HepG2 (cell line): ENCODE results near the gene EIF1. TPM values are rescaled to one million over a fixed set of nuclear protein-coding genes. Genes with fewer than 3 reads are reported as not detected.

ENCODE experiments used
- AFF4 ChIP-seq: sonication (generic); formaldehyde crosslinking; IDR thresholded peaks from 2 replicates; pipeline ENCODE4 v1.4.0; 2020; ENCODE audit warnings: missing genetic modification reagents
- ATF7 ChIP-seq, 2 experiments: fragments of 450-650 bp in 1 of 2; sonication (generic) in 1 of 2; formaldehyde crosslinking in 1 of 2; IDR thresholded peaks; 2 replicates each; pipeline versions ENCODE4 v1.4.0 to v1.6.1; 2016 to 2020; ENCODE audit warnings: antibody characterized with exemption in 1 of 2, mild to moderate bottlenecking in 1 of 2, missing genetic modification reagents in 1 of 2
- ATM ChIP-seq: fragments of 450-650 bp; IDR thresholded peaks from 2 replicates; pipeline ENCODE4 v1.7.1; 2017; ENCODE audit warnings: mild to moderate bottlenecking, borderline replicate concordance
- BCLAF1 ChIP-seq: fragments of 450-650 bp; IDR thresholded peaks from 2 replicates; pipeline ENCODE4 v1.6.1; 2017; ENCODE audit warnings: mild to moderate bottlenecking
- CERS6 ChIP-seq: sonication (generic); formaldehyde crosslinking; IDR thresholded peaks from 2 replicates; pipeline ENCODE4 v1.5.0; 2020; ENCODE audit warnings: missing genetic modification reagents
- DBP ChIP-seq: sonication (generic); formaldehyde crosslinking; IDR thresholded peaks from 2 replicates; pipeline ENCODE4 v1.4.0; 2020; ENCODE audit warnings: missing genetic modification reagents; ENCODE audit errors: not compliant biosample characterization
- HIVEP1 ChIP-seq: sonication (generic); formaldehyde crosslinking; IDR thresholded peaks from 2 replicates; pipeline ENCODE4 v1.4.0; 2020; ENCODE audit warnings: mild to moderate bottlenecking, missing genetic modification reagents
- MLLT10 ChIP-seq: sonication (generic); formaldehyde crosslinking; IDR thresholded peaks from 2 replicates; pipeline ENCODE4 v1.4.0; 2020; ENCODE audit warnings: missing genetic modification reagents
- SAP130 ChIP-seq: IDR thresholded peaks from 2 replicates; pipeline ENCODE4 v1.6.1; 2016; ENCODE audit warnings: low read depth
- STAG1 ChIP-seq: sonication (generic); formaldehyde crosslinking; IDR thresholded peaks from 2 replicates; pipeline ENCODE4 v1.4.0; 2020; ENCODE audit warnings: missing genetic modification reagents
- WIZ ChIP-seq: sonication (generic); formaldehyde crosslinking; IDR thresholded peaks from 2 replicates; pipeline ENCODE4 v1.5.1; 2020; ENCODE audit warnings: mild to moderate bottlenecking, missing genetic modification reagents
- ZNF136 ChIP-seq: sonication (generic); formaldehyde crosslinking; IDR thresholded peaks from 2 replicates; pipeline ENCODE4 v1.8.1; 2022; ENCODE audit warnings: low read depth, mild to moderate bottlenecking, moderate library complexity, missing genetic modification reagents
- ZNF225 ChIP-seq: sonication (generic); formaldehyde crosslinking; IDR thresholded peaks from 2 replicates; pipeline ENCODE4 v1.4.0; 2020; ENCODE audit warnings: mild to moderate bottlenecking, missing genetic modification reagents
- ZNF747 ChIP-seq: sonication (generic); formaldehyde crosslinking; IDR thresholded peaks from 2 replicates; pipeline ENCODE4 v1.8.1; 2023; ENCODE audit warnings: missing genetic modification reagents, mild to moderate bottlenecking, borderline replicate concordance
- ZNF770 ChIP-seq: sonication (generic); formaldehyde crosslinking; IDR thresholded peaks from 2 replicates; pipeline ENCODE4 v1.5.0; 2020; ENCODE audit warnings: mild to moderate bottlenecking, missing genetic modification reagents
- ZNF777 ChIP-seq: sonication (generic); formaldehyde crosslinking; IDR thresholded peaks from 2 replicates; pipeline ENCODE4 v1.4.0; 2020; ENCODE audit warnings: missing genetic modification reagents
- ZSCAN21 ChIP-seq: sonication (generic); formaldehyde crosslinking; IDR thresholded peaks from 2 replicates; pipeline ENCODE4 v1.8.0; 2022; ENCODE audit warnings: mild to moderate bottlenecking, missing genetic modification reagents, moderate library complexity, borderline replicate concordance
- ZSCAN31 ChIP-seq: sonication (generic); formaldehyde crosslinking; IDR thresholded peaks from 2 replicates; pipeline ENCODE4 v1.5.0; 2020; ENCODE audit warnings: low read depth, mild to moderate bottlenecking, missing genetic modification reagents
- polyA plus RNA-seq, 8 experiments: library from polyadenylated mRNA; depleted of rRNA in 3 of 8; stranded (reverse) in 7 of 8; unstranded in 1 of 8; fragments of >200 nt; fragmentation: Illumina TruSeq in 4 of 8; extraction: Trizol in 4 of 8; gene quantifications; 2 replicates each; pipeline versions ENCODE4 v1.2.1 to v1.2.3, GENCODE V29; 2011 to 2016; ENCODE audit warnings: low read depth in 4 of 8, missing spikeins in 1 of 8, mixed read lengths in 1 of 8; ENCODE audit not compliant: insufficient read depth in 1 of 8
- total RNA-seq, 5 experiments: library from RNA; depleted of rRNA; stranded (reverse); fragments of >200 nt; fragmentation: Illumina TruSeq; extraction: Trizol; gene quantifications; 2 replicates each; pipeline ENCODE4 v1.2.3, GENCODE V29; 2016; ENCODE audit warnings: low read depth in 1 of 5

Gene EIF1
- total and polyA plus RNA-seq, 2 of the 13 experiments (the other 11 are each of a cell fraction or from before 2014, with no cell fraction given): 147 to 517 TPM

GRCh38 chr17:41666708-41667279, 21.9 kb upstream of the EIF1 start (continued):
- TF ChIP-seq DBP (CRISPR knock-in tag) (no peak), STAG1 (CRISPR knock-in tag) (peak; percentile 93), ZNF225 (CRISPR knock-in tag) (0 out of 2 replicates have a peak, but pooled peaks have one; percentile 20), ZNF770 (peak; percentile 9), ZNF777 (CRISPR knock-in tag) (0 out of 2 replicates have a peak, but pooled peaks have one; percentile 32), SAP130 (CRISPR knock-in tag) (peak; percentile 70; the same call in 1 of the 2 replicates), ATM (no peak), HIVEP1 (CRISPR knock-in tag) (no peak), AFF4 (CRISPR knock-in tag) (no peak), ATF7 (IDR thresholded peaks at IDR 0.05) (no peak), ATF7 (CRISPR knock-in tag; IDR thresholded peaks at IDR 0.05) (0 out of 2 replicates have a peak, but pooled peaks have one; percentile 36), WIZ (CRISPR knock-in tag) (no peak), BCLAF1 (no peak), ZSCAN21 (CRISPR knock-in tag) (peak; percentile 32; the same call in 1 of the 2 replicates), ZNF136 (CRISPR knock-in tag) (no peak), MLLT10 (CRISPR knock-in tag) (no peak), CERS6 (CRISPR knock-in tag) (no peak), ZNF747 (CRISPR knock-in tag) (no peak), ZSCAN31 (no peak)
